ENCODE results near the gene DBI.

Gene DBI

GRCh38 chr2:119366649-119367471, at the start of gene DBI, which contains the start of gene C2orf76:
DBI (plus strand) TSS chr2:119366977; CDS start chr2:119367052, 75 bp downstream.
C2orf76 (minus strand) TSS chr2:119366834; CDS start chr2:119339959, 26,875 bp downstream.
- ATAC-seq (ENCODE audit: insufficient read depth, low read depth) (peak; percentile 92), DNase-seq (peak; percentile 95)
- Histone ChIP-seq H3K79me2 (ENCODE audit: insufficient read depth, low read length) (peaks cover 43% of the 10 kb centered on the region), H3K4me3 (ENCODE audit: low read depth in 1 of 2, low read length in 2 of 2) (peak within 1 kb of the TSS; percentile 58 to 82), H3K9me3 (ENCODE audit: insufficient read depth, low read length, severe bottlenecking) (no peaks in the 10 kb centered on the region), H4K20me1 (ENCODE audit: insufficient read depth, low read length) (peaks cover 24% of the 10 kb centered on the region), H3K36me3 (ENCODE audit: insufficient read depth, low read length) (peaks cover 40% of the 10 kb centered on the region), H2AFZ (ENCODE audit: low read depth, low read length) (peak within 1 kb of the TSS; percentile 88), H3K27ac (ENCODE audit: low read length) (peak within 1 kb of the TSS; percentile 90), H3K27me3 (ENCODE audit: insufficient read depth, low read length, poor library complexity) (no peaks in the 10 kb centered on the region), H3K9ac (ENCODE audit: low read depth, low read length) (peak within 1 kb of the TSS; percentile 72), H3K4me2 (ENCODE audit: insufficient read depth, low read length) (peak within 1 kb of the TSS; percentile 77), H3K4me1 (ENCODE audit: insufficient read depth, low read length) (peaks cover 32% of the 10 kb centered on the region)
- TF ChIP-seq EZH2 (IDR thresholded peaks at IDR 0.05; ENCODE audit: borderline replicate concordance, low read depth, low read length, severe bottlenecking) (no peak), CTCF (IDR thresholded peaks at IDR 0.05; ENCODE audit: borderline replicate concordance, extremely low read depth, low read length, poor library complexity, severe bottlenecking) (no peak)

DNA sequence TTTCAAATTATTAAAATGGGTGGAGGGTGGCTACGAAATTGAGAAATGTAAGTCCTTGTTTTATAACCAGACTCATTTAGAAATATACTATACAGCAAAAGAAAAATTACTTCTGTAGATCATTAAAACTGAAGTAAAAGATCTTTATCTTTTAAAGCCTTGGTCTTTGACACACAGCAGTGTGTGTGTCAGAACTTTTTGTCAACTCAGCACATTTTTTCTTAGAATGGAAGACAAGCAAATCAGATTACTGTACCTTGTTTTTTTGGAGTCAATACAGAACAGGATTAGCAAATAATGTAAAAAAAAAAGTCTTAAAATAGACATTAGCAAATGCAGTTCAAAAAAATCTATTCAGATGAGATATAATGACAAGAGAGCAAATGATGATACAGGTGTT, 49.2 kb upstream of the DBI start:
- Histone ChIP-seq H3K79me2 (ENCODE audit: insufficient read depth, low read length) (no peaks in the 10 kb centered on the region), H3K4me2 (ENCODE audit: insufficient read depth, low read length) (no peak overlapping the region), H3K4me3 (ENCODE audit: low read depth in 1 of 2, low read length in 2 of 2) (no peak overlapping the region), H3K27me3 (ENCODE audit: insufficient read depth, low read length, poor library complexity) (no peaks in the 10 kb centered on the region), H3K36me3 (ENCODE audit: insufficient read depth, low read length) (no peaks in the 10 kb centered on the region), H3K27ac (ENCODE audit: low read length) (no peak overlapping the region), H3K4me1 (ENCODE audit: insufficient read depth, low read length) (no peaks in the 10 kb centered on the region), H3K9ac (ENCODE audit: low read depth, low read length) (no peak overlapping the region), H2AFZ (ENCODE audit: low read depth, low read length) (no peak overlapping the region), H3K9me3 (ENCODE audit: insufficient read depth, low read length, severe bottlenecking) (no peaks in the 10 kb centered on the region), H4K20me1 (ENCODE audit: insufficient read depth, low read length) (no peaks in the 10 kb centered on the region)
- TF ChIP-seq EZH2 (IDR thresholded peaks at IDR 0.05; ENCODE audit: borderline replicate concordance, low read depth, low read length, severe bottlenecking) (no peak), CTCF (IDR thresholded peaks at IDR 0.05; ENCODE audit: borderline replicate concordance, extremely low read depth, low read length, poor library complexity, severe bottlenecking) (no peak)
- no peak for ATAC-seq (ENCODE audit: insufficient read depth, low read depth)
- no peak for DNase-seq

DNA sequence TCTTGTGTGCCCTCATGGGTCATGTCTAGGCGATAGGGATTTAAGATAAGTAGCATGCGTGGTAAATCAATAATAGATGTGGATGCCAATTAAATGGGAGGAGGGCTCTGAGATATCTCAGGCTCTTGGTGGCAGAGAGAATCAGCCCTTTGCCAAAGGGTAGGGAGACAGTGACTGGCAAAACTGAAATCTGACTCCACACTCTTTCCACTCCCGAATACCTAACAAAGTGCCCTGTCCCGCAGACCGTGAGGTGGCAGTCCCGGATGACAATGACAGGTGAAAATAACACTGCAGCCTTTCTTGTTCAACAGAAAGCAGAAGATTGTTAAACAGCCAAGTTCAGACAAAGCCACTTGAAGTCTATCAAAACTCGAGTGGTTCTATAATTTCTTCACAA, 47.2 kb upstream of the DBI start:
- H3K9ac ChIP-seq (ENCODE audit: low read depth, low read length): no peak overlapping the region
- no peaks in the 10 kb centered on the region for H3K4me1 ChIP-seq (ENCODE audit: insufficient read depth, low read length)
- H3K4me2 ChIP-seq (ENCODE audit: insufficient read depth, low read length): no peak overlapping the region
- no peaks in the 10 kb centered on the region for H3K27me3 ChIP-seq (ENCODE audit: insufficient read depth, low read length, poor library complexity)
- no peaks in the 10 kb centered on the region for H3K9me3 ChIP-seq (ENCODE audit: insufficient read depth, low read length, severe bottlenecking)
- H3K79me2 ChIP-seq (ENCODE audit: insufficient read depth, low read length): no peaks in the 10 kb centered on the region
- TF ChIP-seq CTCF (IDR thresholded peaks at IDR 0.05; ENCODE audit: borderline replicate concordance, extremely low read depth, low read length, poor library complexity, severe bottlenecking): no peak
- TF ChIP-seq EZH2 (IDR thresholded peaks at IDR 0.05; ENCODE audit: borderline replicate concordance, low read depth, low read length, severe bottlenecking): no peak
- no peaks in the 10 kb centered on the region for H3K36me3 ChIP-seq (ENCODE audit: insufficient read depth, low read length)
- ATAC-seq (ENCODE audit: insufficient read depth, low read depth) (no peak), DNase-seq (no peak)
- H2AFZ ChIP-seq (ENCODE audit: low read depth, low read length): no peak overlapping the region
- no peaks in the 10 kb centered on the region for H4K20me1 ChIP-seq (ENCODE audit: insufficient read depth, low read length)
- H3K4me3 ChIP-seq (ENCODE audit: low read depth in 1 of 2, low read length in 2 of 2): no peak overlapping the region
- H3K27ac ChIP-seq (ENCODE audit: low read length): no peak overlapping the region

All from DND-41 (cell line).